Measurements from ENCODE around the gene COIL.

Gene COIL

DNA sequence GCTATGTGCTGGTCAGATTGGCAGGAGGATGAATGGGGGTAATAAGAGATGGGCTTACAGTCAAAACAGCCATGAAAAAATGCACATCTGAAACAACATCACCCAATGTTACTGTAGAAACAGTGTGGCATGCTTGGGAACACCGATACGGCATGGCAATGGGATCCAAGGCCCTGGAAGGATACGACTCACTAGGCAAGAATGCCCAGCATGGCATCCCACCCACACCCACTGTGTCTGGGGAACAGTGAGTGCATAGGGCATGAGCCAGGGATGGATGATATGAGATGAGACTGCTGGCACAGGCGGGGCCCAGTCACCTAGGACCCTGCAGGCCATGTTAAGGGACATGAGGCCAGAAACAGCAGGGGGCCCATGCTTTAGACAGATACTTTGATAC lies 58.5 kb downstream of the COIL start:
- no peak for DNase-seq

DNA sequence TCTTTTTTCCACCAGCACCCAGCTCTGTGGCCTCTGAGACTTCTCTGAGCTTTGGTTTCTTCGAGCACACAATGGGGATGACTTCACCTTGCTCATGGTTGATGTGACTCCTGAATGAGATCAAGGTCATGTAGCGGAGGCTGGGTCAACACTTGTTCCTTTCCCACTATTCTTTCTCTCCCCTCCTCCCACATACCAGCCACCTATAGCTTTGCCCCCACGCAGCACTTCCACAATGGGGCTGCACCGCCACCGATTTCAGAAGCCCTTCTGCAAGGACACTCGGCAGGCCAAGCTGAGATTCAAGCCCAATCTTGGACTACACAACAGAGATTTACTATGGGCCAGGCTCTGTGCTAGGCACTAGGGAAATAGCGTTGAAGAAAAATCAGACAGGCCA lies 61.4 kb downstream of the COIL start:
- no peak for DNase-seq

DNA sequence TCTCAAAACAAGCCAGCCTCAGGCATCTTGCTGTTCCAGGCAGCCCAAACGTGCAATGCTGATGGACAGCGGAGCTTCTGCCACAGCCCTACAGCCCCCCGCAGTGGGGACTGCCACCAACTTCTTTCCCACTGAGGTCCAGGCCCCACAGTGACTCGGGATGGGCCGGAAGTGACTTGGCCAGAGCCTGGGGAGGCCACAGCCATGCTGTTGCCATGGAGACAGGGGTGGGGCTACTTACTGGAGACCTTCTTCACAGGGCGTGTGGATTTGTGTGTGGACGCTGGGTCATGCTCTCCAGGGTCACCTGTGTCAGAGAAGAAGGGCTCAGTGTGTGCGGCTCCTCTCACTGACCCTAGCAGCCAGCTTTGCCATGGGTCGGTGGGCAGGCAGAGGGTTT lies 62.0 kb downstream of the COIL start:
- no peak for DNase-seq

DNA sequence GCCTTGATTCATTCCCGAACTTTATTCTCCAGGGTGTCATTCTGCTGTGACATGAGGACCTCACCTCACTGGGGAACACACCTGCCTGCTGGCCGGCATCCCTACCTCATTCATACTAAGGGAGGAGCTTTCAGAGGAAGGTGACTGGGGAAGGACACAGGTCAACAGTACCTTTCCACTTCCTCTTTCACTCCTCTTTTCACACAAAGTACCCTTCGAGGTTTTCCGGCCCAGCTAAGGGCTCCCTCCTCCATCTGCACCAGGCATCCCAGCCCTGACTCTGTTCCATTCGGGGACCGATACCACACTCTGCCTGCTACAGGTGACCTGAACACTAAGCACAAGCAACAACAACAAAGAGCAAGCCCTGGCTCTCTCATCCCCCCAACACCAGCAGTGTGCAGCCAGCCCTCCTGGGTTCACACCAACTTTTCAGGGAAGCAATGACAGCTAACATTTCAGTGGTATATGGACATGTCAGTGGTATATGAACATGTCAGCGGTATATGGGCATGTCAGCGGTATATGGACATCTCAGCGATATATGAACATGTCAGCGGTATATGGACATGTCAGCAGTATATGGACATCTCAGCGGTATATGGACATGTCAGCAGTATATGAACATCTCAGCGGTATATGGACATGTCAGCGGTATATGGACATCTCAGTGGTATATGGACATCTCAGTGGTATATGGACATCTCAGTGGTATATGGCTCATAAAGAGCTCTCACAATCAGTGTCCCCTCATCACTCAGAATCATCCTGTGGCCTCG lies 63.0 kb downstream of the COIL start:
- no peak for DNase-seq

- DNase-seq = no peak
Measured at GRCh38 chr17:56896968-56897359, 63.9 kb downstream of the COIL start.

- DNase-seq = no peak
Measured at GRCh38 chr17:56896217-56896967, 64.5 kb downstream of the COIL start.

DNA sequence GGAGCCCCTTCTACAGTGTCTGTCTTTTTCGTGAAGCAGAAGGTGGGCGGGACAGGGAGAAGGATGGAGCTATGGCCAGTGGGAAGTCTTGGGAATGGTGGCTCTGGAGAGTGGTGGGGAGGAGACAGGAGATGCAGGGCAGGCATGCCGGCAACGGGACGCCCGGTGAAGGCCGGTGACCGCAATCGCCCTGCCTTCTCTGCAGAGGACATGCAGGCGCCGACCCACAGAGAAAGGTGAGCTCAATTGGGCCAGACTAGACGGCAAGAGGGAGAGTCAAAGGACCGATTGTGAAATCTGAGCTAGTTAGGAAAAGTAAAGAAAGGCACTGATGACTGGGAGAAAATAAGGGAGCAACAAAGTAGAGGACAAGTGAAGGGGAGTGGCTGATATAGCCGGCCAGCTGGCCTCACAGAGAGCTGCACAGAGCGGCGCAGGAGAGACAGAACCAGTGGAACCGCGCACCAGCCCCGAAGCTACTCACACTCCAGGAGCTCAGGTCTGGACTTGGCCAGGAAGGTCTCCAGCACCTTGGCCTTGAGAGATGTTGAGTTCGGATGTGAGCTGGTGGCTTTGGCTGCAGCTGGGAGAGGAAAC lies 65.9 kb downstream of the COIL start:
- DNase-seq = no peak

GRCh38 chr17:56893503-56893902 lies 67.3 kb downstream of the COIL start:
- no peak for DNase-seq

GRCh38 chr17:56892333-56892732 lies 68.5 kb downstream of the COIL start:
- DNase-seq = no peak

- DNase-seq = no peak
Measured at GRCh38 chr17:56891751-56892150, 69.1 kb downstream of the COIL start.

GRCh38 chr17:56890906-56891674 lies 69.8 kb downstream of the COIL start:
- DNase-seq = no peak

DNA sequence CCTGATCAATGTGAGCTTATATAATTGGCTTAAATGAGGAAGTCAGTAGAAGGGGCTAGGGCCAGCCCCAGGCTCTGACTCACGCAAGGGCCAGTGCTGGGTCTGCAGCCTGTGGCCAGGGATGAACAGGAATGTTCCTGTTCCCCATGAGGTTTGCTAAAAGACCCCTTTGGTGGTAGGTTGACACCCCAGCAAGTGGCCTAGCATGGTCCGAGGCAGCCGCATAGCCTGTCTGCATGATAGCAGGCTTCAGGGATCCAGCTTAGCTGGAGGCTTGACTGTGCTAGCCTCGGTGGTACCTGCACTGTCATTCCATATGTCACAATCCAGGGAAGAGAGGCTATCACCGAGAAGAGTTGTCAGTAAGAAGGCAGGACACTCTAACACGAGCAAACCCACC lies 70.5 kb downstream of the COIL start:
- no peak for DNase-seq
